Spleen (tissue), 11 donors: ENCODE measurements around the gene ELP2. TPM values are rescaled to one million over a fixed set of nuclear protein-coding genes. Genes with fewer than 3 reads are reported as not detected.
A peak's percentile ranks its signal among the peaks of the same experiment; 100 is the strongest.

Source experiments
- DNase-seq: peaks from one replicate; pipeline ENCODE4 v3.0.0-alpha.2; 2020
- H3K27ac ChIP-seq, 8 donors: fragments of 200-600 bp; sonication (generic) in 7 of 8; 1 replicate in 4 of 8; 2 replicates in 4 of 8; pipeline versions ENCODE4 v1.5.0 to v1.8.0; 2016 to 2021; ENCODE audit warnings: inconsistent platforms in 4 of 8, mild to moderate bottlenecking in 4 of 8, moderate library complexity in 1 of 8
- H3K27me3 ChIP-seq, 7 donors: fragments of 200-600 bp; sonication (generic) in 6 of 7; replicated peaks in 1 of 7; 1 replicate in 4 of 7; 2 replicates in 3 of 7; pipeline versions ENCODE4 v1.5.0 to v1.8.0; 2016 to 2021; ENCODE audit warnings: inconsistent platforms in 3 of 7, mild to moderate bottlenecking in 1 of 7
- H3K36me3 ChIP-seq, 6 donors: fragments of 200-600 bp; sonication (generic) in 5 of 6; 1 replicate in 4 of 6; 2 replicates in 2 of 6; pipeline versions ENCODE4 v1.5.0 to v1.8.0; 2016 to 2021; ENCODE audit warnings: inconsistent platforms in 2 of 6
- H3K4me1 ChIP-seq, 6 donors: fragments of 200-600 bp; sonication (generic) in 5 of 6; 1 replicate in 3 of 6; 2 replicates in 3 of 6; pipeline versions ENCODE4 v1.5.0 to v1.8.0; 2016 to 2021; ENCODE audit warnings: inconsistent platforms in 3 of 6
- H3K4me3 ChIP-seq, 8 donors: fragments of 200-600 bp; sonication (generic) in 7 of 8; 1 replicate in 4 of 8; 2 replicates in 4 of 8; pipeline versions ENCODE4 v1.5.0 to v1.8.0; 2016 to 2021; ENCODE audit warnings: inconsistent platforms in 4 of 8, mild to moderate bottlenecking in 4 of 8, moderate library complexity in 2 of 8
- H3K9me3 ChIP-seq, 8 donors: fragments of 200-600 bp; sonication (generic) in 7 of 8; 1 replicate in 4 of 8; 2 replicates in 4 of 8; pipeline versions ENCODE4 v1.5.0 to v1.8.0; 2016 to 2021; ENCODE audit warnings: inconsistent platforms in 4 of 8
- CTCF ChIP-seq, 11 experiments: fragments of 200-600 bp in 7 of 11; fragments of 450-650 bp in 4 of 11; sonication (generic) in 4 of 11; IDR thresholded peaks in 8 of 11; conservative IDR thresholded peaks in 3 of 11; 1 replicate in 7 of 11; 2 replicates in 4 of 11; pipeline versions ENCODE4 v1.4.0 to v1.8.0; 2016 to 2021; ENCODE audit warnings: antibody characterized with exemption in 11 of 11, inconsistent platforms in 4 of 11, mild to moderate bottlenecking in 1 of 11
- POLR2A ChIP-seq, 3 donors: fragments of 450-650 bp; IDR thresholded peaks; one replicate each; pipeline ENCODE4 v1.5.1; 2017; ENCODE audit warnings: antibody characterized with exemption in 3 of 3, mild to moderate bottlenecking in 1 of 3
- POLR2AphosphoS5 ChIP-seq, 3 donors: sonication (generic); formaldehyde crosslinking; IDR thresholded peaks; one replicate each; pipeline ENCODE4 v1.5.1; 2017; ENCODE audit warnings: antibody characterized with exemption in 3 of 3
- WGBS, 5 donors: extraction: QIAGEN DNeasy Blood & Tissue Kit in 3 of 5; methylation state at CpG; one replicate each; pipeline versions ENCODE4 v1.1.5 to v1.1.7; 2013 to 2018; 5-methylcytosine and 5-hydroxymethylcytosine counted together
- intact Hi-C: fragments of 100-400 bp; cut with DNase I; formaldehyde crosslinking; loops from one replicate; pipeline ENCODE4 v1.15.0; 2023; ENCODE audit warnings: low total_unique reads
- polyA plus RNA-seq, 3 donors: library from polyadenylated mRNA; stranded (reverse); fragments of 200-250 nt; gene quantifications; one replicate each; pipeline ENCODE4 v1.2.1, GENCODE V29; 2013
- total RNA-seq, 7 donors: library from RNA; depleted of rRNA in 3 of 7; stranded (reverse); fragments of >200 nt in 3 of 7; fragmentation: NEBNext Ultra II Directional in 4 of 7; extraction: Animal tissue kit (Norgen Biotek cat#: 25700) in 4 of 7; gene quantifications; one replicate each; pipeline versions ENCODE4 v1.1.0 to v1.2.1, GENCODE V29; 2016 to 2021
- donor health status: healthy with polysubstance abuse.
- donor health status: DM: no; HTN: no; CAD: no; lungs with moderate emphysema.
- donor health status: DM: no; HTN: no; CAD: no.
- donor health status: Bipolar disorder and iron deficiency.
- donor health status: healthy.
- donor health status: DM: no; HTN: no; CAD: no.
- donor health status: DM: yes; HTN: yes; CAD: no.

ELP2 gene
- total and polyA plus RNA-seq, 10 donors, result 45.7 to 99.7 (median 72.6) TPM

- DNase-seq, result no peak
- TF ChIP-seq CTCF (IDR thresholded peaks at IDR 0.05 in 8 of 11, conservative IDR thresholded peaks at IDR 0.05 in 3 of 11), result peak; percentile 7 to 56 (median 47)
- TF ChIP-seq POLR2AphosphoS5 (IDR thresholded peaks at IDR 0.05), result no peak
- no peak for TF ChIP-seq POLR2A (IDR thresholded peaks at IDR 0.05)
- H3K4me3 ChIP-seq, result no peak overlapping the region
- no peaks in the 10 kb centered on the region for H3K36me3 ChIP-seq
- H3K9me3 ChIP-seq, result no peaks in the 10 kb centered on the region
- intact Hi-C loops, result loop anchor here (5.0 kb wide), 1 partner anchor 186 kb away; no protein-coding TSS in a partner anchor
- H3K4me1 ChIP-seq, result no peaks in the 10 kb centered on the region
- no peak overlapping the region for H3K27ac ChIP-seq
- no peaks in the 10 kb centered on the region for H3K27me3 ChIP-seq
- WGBS, 5 donors, result 18 to 55% (median 33%) methylated on average over 1 of the region's 1 CpG
Observed at GRCh38 chr18:36095936-36096519, 33.7 kb upstream of the ELP2 start.

GRCh38 chr18:36096955-36097354 is 32.7 kb upstream of the ELP2 start:
- H3K27ac ChIP-seq, result no peak overlapping the region
- H3K4me3 ChIP-seq, result no peak overlapping the region
- H3K9me3 ChIP-seq, result peaks cover 0 to 6% (median 4%) of the 10 kb centered on the region in 8 donors
- H3K4me1 ChIP-seq, result no peaks in the 10 kb centered on the region
- H3K36me3 ChIP-seq, result no peaks in the 10 kb centered on the region
- no peaks in the 10 kb centered on the region for H3K27me3 ChIP-seq
- intact Hi-C loops, result loop anchor here (5.0 kb wide), 1 partner anchor 185 kb away; no protein-coding TSS in a partner anchor
- no peak for TF ChIP-seq CTCF (IDR thresholded peaks at IDR 0.05 in 8 of 11, conservative IDR thresholded peaks at IDR 0.05 in 3 of 11)
- no peak for TF ChIP-seq POLR2A (IDR thresholded peaks at IDR 0.05)
- TF ChIP-seq POLR2AphosphoS5 (IDR thresholded peaks at IDR 0.05), result no peak
- no peak for DNase-seq

GRCh38 chr18:36099311-36099710 is 30.4 kb upstream of the ELP2 start:
- no peak overlapping the region for H3K27ac ChIP-seq
- H3K36me3 ChIP-seq, result no peaks in the 10 kb centered on the region
- TF ChIP-seq POLR2A (IDR thresholded peaks at IDR 0.05) (no peak), CTCF (IDR thresholded peaks at IDR 0.05 in 8 of 11, conservative IDR thresholded peaks at IDR 0.05 in 3 of 11) (no peak), POLR2AphosphoS5 (IDR thresholded peaks at IDR 0.05) (no peak)
- no peak for DNase-seq
- no peaks in the 10 kb centered on the region for H3K27me3 ChIP-seq
- intact Hi-C loops, result loop anchor here (5.0 kb wide), 1 partner anchor 183 kb away; no protein-coding TSS in a partner anchor
- no peak overlapping the region for H3K4me3 ChIP-seq
- no peaks in the 10 kb centered on the region for H3K4me1 ChIP-seq
- H3K9me3 ChIP-seq, result peaks cover 0 to 21% (median 14%) of the 10 kb centered on the region in 8 donors

GRCh38 chr18:36101943-36102342 is 27.8 kb upstream of the ELP2 start:
- TF ChIP-seq POLR2AphosphoS5 (IDR thresholded peaks at IDR 0.05), result no peak
- TF ChIP-seq CTCF (IDR thresholded peaks at IDR 0.05 in 8 of 11, conservative IDR thresholded peaks at IDR 0.05 in 3 of 11), result no peak
- no peak for TF ChIP-seq POLR2A (IDR thresholded peaks at IDR 0.05)
- Histone ChIP-seq H3K4me1 (no peaks in the 10 kb centered on the region), H3K4me3 (no peak overlapping the region), H3K27ac (no peak overlapping the region), H3K27me3 (no peaks in the 10 kb centered on the region), H3K36me3 (no peaks in the 10 kb centered on the region), H3K9me3 (peaks cover 0 to 21% (median 14%) of the 10 kb centered on the region in 8 donors)
- WGBS, 5 donors, result 94 to 97% (median 95%) methylated on average over 7 of the region's 7 CpGs
- intact Hi-C loops, result no loop called here
- DNase-seq, result no peak
